Inferior parietal cortex (tissue), 1 donor: ENCODE measurements around the gene PPT1.
"Not testable (repeated sequence)": the region's sequence is repeated elsewhere in the genome, so short reads cannot be mapped to it uniquely, and the experiment has no call there.

Source experiments
- DNase-seq: peaks from one replicate; pipeline ENCODE4 v3.0.0-alpha.2; 2016; ENCODE audit errors: extremely low spot score

The PPT1 gene

GRCh38 chr1:40057310-40058030 is 39.6 kb downstream of the PPT1 start:
- DNase-seq: no peak

DNA sequence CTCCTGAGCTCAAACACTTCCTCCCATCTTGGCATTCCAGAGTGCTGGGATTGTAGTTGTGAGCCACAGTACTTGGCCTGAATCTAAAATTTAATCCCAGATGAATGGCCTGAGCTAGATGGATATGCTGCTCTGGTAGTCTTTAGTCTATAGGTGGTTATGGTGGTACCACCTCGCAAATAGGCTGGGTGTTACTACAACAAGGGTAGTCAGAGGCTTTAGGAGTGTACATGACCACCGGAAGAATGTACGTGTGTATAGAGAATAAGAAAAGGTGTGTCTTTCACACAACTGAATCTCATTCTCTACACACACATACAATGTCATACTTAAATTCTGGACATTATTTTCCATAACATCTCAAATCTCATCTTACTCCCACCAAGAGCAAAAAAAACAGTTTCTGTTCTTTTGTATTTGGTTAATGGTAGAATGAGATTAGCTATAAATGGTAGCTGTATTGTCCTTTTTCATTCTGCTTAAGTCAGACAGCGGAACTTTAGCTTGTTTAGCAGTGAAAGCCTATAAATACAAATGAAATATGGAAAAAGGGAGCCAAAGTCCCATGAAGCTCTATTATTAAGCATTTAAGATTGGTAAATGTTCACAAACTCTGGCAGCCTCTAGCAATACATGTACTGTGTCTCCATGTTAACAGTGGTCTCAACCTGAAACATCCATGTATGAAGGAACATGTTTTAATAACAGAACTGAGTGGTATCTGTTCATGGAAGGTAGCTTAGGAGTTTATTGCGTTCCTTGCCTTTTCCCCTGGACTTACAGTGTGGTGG is 40.3 kb downstream of the PPT1 start:
- DNase-seq: no peak

GRCh38 chr1:40053138-40053887 is 43.7 kb downstream of the PPT1 start:
- no peak for DNase-seq

DNA sequence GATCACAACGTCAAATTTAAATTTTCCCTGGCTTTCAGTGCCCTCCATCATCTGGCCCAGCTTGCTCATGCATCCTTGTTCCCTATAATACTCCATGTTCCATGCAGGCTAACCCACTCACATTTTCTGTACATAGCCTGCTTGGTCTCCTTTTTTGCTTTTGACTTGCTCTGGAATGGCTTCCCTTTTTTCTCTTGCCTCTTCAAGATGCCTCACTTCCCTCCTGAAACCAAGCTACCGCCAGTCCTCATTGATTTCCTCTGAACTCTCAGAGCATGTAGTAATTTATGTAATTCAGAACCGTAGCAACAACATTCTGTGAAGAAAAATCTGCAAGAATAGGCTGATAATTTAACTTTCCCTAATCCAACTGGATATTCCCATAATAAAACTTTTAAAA is 46.2 kb downstream of the PPT1 start:
- no peak for DNase-seq

DNA sequence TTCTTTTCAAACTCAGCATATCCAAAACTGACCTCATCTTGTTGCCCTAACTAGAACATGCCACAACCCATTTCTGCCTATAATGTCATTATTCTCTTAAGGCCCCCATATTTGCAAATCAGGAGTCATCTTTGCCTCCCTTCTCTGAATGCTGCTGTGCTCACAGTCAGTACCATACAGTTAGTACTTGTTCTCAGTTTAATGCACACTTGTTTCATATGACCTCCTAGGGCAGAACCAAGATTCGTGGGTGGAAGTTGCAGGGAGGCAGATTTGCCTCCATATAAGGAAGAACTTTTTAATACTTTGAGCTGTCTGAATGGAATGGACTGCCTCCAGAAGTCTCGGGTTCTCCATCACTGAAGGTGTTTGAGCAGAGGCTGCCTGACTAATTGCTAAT is 47.3 kb downstream of the PPT1 start:
- DNase-seq: no peak

DNA sequence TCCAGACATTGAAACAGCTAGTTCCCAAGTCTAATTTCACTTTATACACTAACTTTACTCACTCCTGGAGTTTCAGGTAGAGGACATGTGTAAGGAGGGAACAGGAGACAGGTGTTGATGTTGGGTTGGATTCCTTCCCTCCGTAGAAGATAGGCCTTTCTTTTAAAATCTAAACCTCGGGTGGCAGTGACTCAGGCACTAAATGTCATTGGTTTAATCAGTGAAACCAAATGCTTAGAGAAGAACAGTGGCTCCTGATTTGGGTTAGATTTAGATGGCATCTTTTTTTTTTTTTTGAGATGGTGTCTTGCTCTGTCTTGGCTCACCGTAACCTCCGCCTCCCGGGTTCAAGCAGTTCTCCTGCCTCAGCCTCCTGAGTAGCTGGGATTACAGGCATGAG is 49.3 kb downstream of the PPT1 start:
- no peak for DNase-seq

DNA sequence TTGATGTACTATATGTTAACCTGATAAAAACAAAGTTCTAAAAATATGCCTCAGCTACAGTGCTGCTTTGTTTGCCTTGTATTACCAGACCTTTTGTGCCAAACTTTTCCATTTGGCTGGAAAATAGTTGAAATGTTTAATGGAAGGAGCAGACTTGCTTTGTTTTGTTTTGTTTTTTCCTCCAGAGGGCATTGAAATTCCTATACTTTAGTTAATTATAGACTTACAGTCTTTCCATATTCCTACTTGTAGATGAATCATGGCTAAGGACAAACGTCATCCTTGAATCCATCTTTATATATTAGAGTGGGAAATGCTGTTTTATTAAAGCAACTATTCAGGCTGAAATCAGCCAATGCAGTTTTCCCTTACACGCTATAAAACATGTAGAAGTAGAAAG is 49.8 kb downstream of the PPT1 start:
- no peak for DNase-seq

DNA sequence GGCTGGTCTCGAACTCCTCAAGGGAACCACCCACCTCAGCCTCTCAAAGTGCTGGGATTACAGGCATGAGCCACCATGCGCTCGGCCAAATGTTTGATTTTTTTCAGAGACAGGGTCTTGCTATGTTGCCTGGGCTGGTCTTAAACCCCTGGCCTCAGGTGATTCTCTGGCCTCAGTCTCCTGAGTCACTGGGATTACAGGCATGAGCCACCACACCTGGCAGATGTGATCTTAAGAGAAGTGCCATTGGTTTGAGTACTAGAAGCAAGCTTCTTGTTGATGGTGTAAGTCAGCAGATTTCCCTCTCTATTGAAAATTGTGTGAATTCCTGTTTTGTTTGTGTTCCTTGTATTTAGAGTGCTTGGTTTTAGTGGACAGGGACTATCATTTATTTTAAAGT is 51.3 kb downstream of the PPT1 start:
- no peak for DNase-seq

GRCh38 chr1:40045182-40045581 is 51.9 kb downstream of the PPT1 start:
- no peak for DNase-seq

DNA sequence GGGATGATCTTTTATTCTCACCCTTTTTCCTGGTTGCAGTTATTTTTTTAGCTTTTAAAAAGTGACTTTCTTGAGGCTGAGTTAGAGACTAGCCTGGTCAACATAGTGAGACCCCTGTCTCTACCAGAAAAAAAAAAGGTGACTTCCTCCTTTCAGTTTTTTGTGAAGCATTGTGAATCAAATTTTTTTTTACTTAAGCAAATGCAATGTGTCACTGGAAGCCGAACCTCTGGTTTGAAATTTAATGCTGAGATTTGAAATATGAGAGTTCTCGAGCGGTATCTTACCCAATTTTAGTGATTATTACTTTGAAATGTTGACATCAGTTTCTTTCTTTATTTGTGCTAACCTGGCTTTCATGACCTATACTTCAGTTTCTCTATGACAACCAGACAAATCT is 52.9 kb downstream of the PPT1 start:
- DNase-seq: no peak

DNA sequence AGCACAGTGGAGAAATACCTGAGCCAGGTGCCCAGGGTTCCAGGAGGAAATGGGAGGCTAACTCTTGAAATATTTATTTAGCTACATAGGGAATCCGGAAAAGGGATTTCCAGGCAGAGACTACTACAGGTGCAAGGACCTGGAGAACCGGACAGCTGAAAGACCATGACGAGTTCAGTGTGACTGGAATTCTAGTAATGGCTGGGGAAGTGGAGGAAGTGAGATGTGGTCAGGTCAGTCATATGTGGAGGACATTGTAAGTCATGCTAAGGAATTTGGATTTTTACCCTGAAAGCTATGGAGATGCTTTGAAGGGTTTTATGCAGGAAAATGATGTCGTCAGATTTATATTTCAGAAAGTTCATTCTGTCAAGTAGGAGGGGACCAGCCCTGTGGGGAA is 54.7 kb downstream of the PPT1 start:
- DNase-seq: no peak

DNA sequence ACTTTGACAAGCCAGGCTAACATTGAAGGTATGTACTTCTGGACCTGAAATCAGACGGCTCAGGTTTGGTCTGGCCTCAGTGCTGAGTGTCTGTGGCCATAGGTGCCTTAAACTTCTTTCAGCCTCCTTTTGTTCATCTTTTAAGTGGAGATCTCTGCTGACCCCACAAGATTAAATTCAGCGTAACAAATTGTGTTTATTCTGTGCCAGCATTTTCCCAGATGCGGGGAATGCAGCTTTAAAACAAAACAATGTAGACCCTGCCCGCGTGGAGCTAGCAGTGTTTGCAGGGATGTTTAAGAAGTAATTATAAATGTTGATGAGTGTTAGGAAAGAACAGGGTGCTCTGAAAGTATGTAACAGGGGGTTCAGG is 55.6 kb downstream of the PPT1 start:
- DNase-seq: no peak

- DNase-seq: peak; percentile 98
These were observed 56.3 kb downstream of the PPT1 start, which contains the start of gene CAP1 for GRCh38 chr1:40040511-40041465. Gene CAP1 (plus strand): TSS chr1:40040729. CDS start chr1:40059347, 18,618 bp downstream.

GRCh38 chr1:40039757-40040510 is 57.1 kb downstream of the PPT1 start:
- DNase-seq: peak; percentile 65

DNA sequence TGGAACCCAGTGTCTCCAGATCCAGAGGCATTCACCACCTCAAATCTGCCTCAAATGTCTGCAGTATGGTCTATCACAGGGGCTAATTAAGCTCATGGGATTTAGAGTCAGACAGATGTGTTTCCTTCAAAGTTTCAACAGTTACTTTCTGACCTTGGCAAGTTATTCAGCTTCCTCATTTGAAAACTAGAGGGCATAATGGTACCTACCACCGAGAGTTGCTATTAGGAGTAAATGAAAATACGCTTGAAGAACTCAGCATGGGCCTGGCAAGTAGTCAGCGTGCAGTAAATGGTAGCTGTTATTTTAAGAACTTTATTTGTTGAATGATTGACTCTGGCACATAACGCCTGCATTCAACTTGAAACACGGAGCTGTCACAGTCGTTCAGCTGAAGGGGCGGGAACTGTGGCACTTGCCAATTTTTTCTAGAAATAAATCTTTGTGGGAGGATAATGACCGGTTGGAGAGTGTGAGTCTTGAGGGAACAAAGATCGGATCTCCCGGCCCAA is 57.8 kb downstream of the PPT1 start:
- peak; percentile 49 for DNase-seq

DNA sequence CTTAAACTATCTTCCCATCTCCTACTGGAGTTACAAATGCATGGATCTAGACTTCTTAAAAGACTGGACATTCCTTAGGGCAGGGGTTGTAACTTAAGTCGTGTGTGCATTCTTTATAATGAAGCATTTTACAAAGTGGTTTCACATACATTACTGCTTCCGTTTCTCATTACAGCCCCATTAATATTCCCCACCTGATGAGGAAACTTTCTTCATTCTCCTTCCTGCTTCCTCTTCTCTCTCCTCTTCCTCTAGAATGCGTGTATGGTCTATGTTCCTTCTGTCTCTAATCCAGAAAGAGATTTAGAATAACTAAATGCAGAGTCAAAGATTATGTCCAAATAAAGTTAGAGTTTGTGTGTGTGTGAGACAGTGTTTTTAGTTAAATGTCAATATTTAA is 58.4 kb downstream of the PPT1 start:
- no peak for DNase-seq

- not testable (repeated sequence) for DNase-seq
These were observed 59.8 kb downstream of the PPT1 start for GRCh38 chr1:40037254-40037653.

DNA sequence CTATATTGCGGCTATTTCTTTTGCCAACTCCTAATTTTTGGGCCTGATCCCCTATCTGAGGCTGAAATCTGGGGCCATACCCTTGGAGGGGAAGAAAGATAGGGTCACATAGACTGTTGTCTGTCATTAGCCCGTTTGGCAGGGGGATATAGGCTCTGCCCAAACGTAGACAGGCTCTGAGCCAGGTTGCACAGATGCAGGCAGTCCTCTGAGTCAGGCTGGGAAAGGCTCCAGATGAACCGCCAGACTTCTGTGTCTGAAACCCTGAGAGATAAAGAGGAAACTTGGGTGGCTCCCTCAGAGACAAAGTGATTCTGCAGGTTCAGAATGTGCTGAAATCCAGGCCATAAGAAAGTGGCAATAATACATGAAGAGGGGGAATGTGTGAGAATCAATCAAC is 60.5 kb downstream of the PPT1 start:
- peak; percentile 63 for DNase-seq

GRCh38 chr1:40034869-40035268 is 62.2 kb downstream of the PPT1 start:
- DNase-seq: no peak

- peak; percentile 82 for DNase-seq
These were observed 64.7 kb downstream of the PPT1 start for GRCh38 chr1:40032240-40032891.
